GM12801 (cell line): ENCODE data around the gene CACNA2D4.

ENCODE experiments used
- TF ChIP-seq, protein P1 (sequence below): IDR thresholded peaks from one replicate; pipeline ENCODE4 v1.5.1; 2011; ENCODE audit warnings: control low read depth; ENCODE audit not compliant: insufficient read length; ENCODE audit errors: extremely low read depth

CACNA2D4 gene

GRCh38 chr12:1851151-1851701 is 67.2 kb downstream of the CACNA2D4 start:
- TF ChIP-seq, protein P1, sequence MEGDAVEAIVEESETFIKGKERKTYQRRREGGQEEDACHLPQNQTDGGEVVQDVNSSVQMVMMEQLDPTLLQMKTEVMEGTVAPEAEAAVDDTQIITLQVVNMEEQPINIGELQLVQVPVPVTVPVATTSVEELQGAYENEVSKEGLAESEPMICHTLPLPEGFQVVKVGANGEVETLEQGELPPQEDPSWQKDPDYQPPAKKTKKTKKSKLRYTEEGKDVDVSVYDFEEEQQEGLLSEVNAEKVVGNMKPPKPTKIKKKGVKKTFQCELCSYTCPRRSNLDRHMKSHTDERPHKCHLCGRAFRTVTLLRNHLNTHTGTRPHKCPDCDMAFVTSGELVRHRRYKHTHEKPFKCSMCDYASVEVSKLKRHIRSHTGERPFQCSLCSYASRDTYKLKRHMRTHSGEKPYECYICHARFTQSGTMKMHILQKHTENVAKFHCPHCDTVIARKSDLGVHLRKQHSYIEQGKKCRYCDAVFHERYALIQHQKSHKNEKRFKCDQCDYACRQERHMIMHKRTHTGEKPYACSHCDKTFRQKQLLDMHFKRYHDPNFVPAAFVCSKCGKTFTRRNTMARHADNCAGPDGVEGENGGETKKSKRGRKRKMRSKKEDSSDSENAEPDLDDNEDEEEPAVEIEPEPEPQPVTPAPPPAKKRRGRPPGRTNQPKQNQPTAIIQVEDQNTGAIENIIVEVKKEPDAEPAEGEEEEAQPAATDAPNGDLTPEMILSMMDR = no peak

- TF ChIP-seq, protein P1 = no peak
These were observed 69.7 kb downstream of the CACNA2D4 start for GRCh38 chr12:1848745-1849144.

DNA sequence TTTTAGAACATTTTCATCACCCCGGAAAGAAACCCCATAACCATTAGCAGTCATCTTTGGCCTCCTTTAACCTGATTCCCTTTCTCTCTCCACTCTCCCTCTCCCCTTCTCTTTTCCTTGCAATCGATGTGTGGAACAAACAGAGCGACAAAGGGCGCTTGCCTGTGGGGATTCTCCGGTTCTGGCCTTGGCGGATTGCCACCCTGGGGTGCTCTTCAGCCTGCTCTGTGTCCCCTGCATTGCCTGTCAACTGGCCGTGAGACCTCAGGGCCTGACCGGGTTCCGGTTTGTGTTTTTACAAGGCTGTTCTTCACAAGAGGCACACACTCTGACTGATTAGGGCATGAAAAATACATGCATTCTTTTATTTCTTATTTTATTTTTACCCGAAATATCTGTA is 70.3 kb downstream of the CACNA2D4 start:
- TF ChIP-seq, protein P1 = no peak

DNA sequence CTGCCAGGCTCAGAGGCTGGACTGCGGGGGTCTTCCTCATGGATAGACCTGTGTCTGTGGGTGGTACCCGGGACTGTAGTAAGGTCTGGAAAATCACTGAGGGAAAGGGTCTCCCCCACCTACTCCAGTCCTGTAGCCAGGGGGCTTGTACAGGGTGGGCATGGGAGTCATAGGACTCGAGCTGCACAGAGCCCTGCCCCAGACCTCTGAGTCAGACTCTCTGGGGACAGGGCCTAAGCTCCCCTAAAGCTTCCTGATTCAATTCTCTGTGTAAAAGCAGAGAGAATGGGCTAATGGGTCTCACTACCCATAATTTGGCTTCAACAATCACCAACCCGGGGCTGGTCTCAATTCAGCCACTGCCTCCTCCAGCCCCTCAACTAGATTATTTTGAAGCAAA is 71.0 kb downstream of the CACNA2D4 start:
- TF ChIP-seq, protein P1 = no peak

- TF ChIP-seq, protein P1 = no peak
These were observed 71.7 kb downstream of the CACNA2D4 start for GRCh38 chr12:1846421-1847405.

DNA sequence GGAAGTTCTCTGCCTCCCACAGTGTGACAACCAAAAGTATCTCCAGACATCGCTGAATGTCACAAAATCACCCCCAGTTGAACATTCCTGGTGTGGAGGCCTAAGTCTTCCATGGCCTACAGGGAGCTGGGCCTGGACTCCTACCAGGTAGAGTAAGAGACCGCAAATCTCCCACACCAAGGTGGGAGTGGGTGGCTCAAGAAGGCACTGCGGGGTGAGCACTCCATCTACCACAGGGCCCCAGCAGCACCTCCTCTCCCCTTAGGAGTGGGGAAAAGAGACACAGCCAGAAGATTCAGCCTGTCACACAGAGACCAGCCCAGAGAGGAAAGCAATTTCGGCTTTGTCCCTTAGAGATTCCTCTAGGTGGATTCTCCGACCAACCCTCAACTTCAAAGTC is 72.6 kb downstream of the CACNA2D4 start:
- TF ChIP-seq, protein P1 = no peak

- TF ChIP-seq, protein P1 = no peak
These were observed 73.0 kb downstream of the CACNA2D4 start for GRCh38 chr12:1845427-1845826.
